ENCODE measurements around the gene EPN2. TPM values are rescaled to one million over a fixed set of nuclear protein-coding genes. Genes with fewer than 3 reads are reported as not detected.

Gene EPN2
- total and polyA plus RNA-seq, 10 of the 15 experiments (the other 5 are each of a cell fraction or from before 2014, with no cell fraction given): 0.26 to 8.4 (median 4.7) TPM

GRCh38 chr17:19346351-19347255, 109.4 kb downstream of the EPN2 start:
- no peak for DNase-seq (ENCODE audit: low read depth, low spot score)
- H3K9ac ChIP-seq (ENCODE audit: control insufficient read depth, insufficient read depth, low read length): no peak overlapping the region
- no peak for FAIRE-seq

More at GRCh38 chr17:19346351-19347255, 109.4 kb downstream of the EPN2 start:
- no peak for TF ChIP-seq BRCA1 (IDR thresholded peaks at IDR 0.05; ENCODE audit: low read depth, low read length)
- TF ChIP-seq MEF2B (IDR thresholded peaks at IDR 0.05; ENCODE audit: partially characterized antibody, poor library complexity, severe bottlenecking): peak; percentile 85
- peak in 1 of 2 experiments; percentile 16; a peak in 1 of 4 replicates for TF ChIP-seq BHLHE40 (IDR thresholded peaks at IDR 0.05; ENCODE audit: borderline replicate concordance in 1 of 2, low read depth in 2 of 2, low read length in 1 of 2)
- no peak for TF ChIP-seq YBX1 (IDR thresholded peaks at IDR 0.05)
- TF ChIP-seq PRDM15 (CRISPR knock-in tag; IDR thresholded peaks at IDR 0.05): no peak
- H3K4me3 ChIP-seq: no peak overlapping the region
- H3K27me3 ChIP-seq (replicated peaks in 1 of 2; ENCODE audit: control insufficient read depth in 2 of 2, insufficient read depth in 2 of 2, low read length in 1 of 2): no peaks in the 10 kb centered on the region
- ChIA-PET POLR2A (no interaction called here), CTCF (no interaction called here), RAD21 (ENCODE audit: unreplicated experiment) (no interaction called here), SMC1A (ENCODE audit: uncharacterized antibody, unreplicated experiment) (no interaction called here)
- H3K4me1 ChIP-seq (ENCODE audit: control insufficient read depth, insufficient read depth, low read length): no peaks in the 10 kb centered on the region
- no peaks in the 10 kb centered on the region for H3K36me3 ChIP-seq (ENCODE audit: control insufficient read depth in 2 of 2, insufficient read depth in 2 of 2, low read length in 1 of 2)
- intact Hi-C loops (cut with micrococcal nuclease; ENCODE audit: unreplicated experiment): no loop called here
- no peaks in the 10 kb centered on the region for H3K79me2 ChIP-seq (ENCODE audit: control insufficient read depth, insufficient read depth, low read length)
- in situ Hi-C loops (cut with MboI): no loop called here
- no peak overlapping the region for H3K4me2 ChIP-seq (ENCODE audit: control insufficient read depth, insufficient read depth)
- no peaks in the 10 kb centered on the region for H4K20me1 ChIP-seq (ENCODE audit: control insufficient read depth, insufficient read depth)
- peak; percentile 54; the same call in 2 of the 3 replicates for ATAC-seq
- no peaks in the 10 kb centered on the region for H3K9me3 ChIP-seq (replicated peaks; ENCODE audit: control insufficient read depth, insufficient read depth, low read length)
- 50% methylated on average over 16 of the region's 19 CpGs for WGBS (ENCODE audit: insufficient coverage, insufficient replicate concordance, low lambda C conversion rate, missing lambda C conversion rate)
- H3K27ac ChIP-seq (ENCODE audit: control insufficient read depth, insufficient read depth): no peak overlapping the region
- H2AFZ ChIP-seq (ENCODE audit: control insufficient read depth, low read depth, low read length): no peak overlapping the region
- BruUV-seq (replicated peaks): no TSS peak

All from GM12878 (cell line).